ENCODE measurements around the gene ZFP69.

The ZFP69 gene

DNA sequence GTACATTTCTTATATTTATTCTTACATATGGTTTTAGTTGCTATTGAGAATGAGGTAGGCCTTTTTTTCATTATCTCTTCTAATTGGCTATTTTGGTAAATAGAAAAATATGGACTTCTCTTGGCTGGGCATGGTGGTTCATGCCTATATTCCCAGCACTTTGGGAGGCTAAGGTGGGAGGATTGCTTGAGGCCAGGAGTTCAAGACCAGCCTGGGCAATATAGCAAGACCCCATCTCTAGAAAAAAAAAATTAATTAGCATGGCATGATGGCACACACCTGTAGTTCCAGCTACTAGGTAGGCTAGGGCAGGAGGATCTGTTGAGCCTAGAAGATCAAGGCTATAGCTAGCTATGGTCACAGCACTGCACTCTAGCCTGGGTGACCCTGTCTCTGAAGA, 57.5 kb downstream of the ZFP69 start:
- Histone ChIP-seq H3K27me3 (ENCODE audit: insufficient read depth, low read length, poor library complexity) (no peaks in the 10 kb centered on the region), H3K36me3 (ENCODE audit: insufficient read depth, low read length) (peaks cover 15% of the 10 kb centered on the region; the same call in 1 of the 2 replicates), H3K9ac (ENCODE audit: low read depth, low read length) (no peak overlapping the region), H3K9me3 (ENCODE audit: insufficient read depth, low read length, severe bottlenecking) (no peaks in the 10 kb centered on the region), H2AFZ (ENCODE audit: low read depth, low read length) (no peak overlapping the region), H3K79me2 (ENCODE audit: insufficient read depth, low read length) (peaks cover 12% of the 10 kb centered on the region), H3K27ac (ENCODE audit: low read length) (no peak overlapping the region), H3K4me1 (ENCODE audit: insufficient read depth, low read length) (peaks cover 26% of the 10 kb centered on the region), H4K20me1 (ENCODE audit: insufficient read depth, low read length) (no peaks in the 10 kb centered on the region), H3K4me3 (ENCODE audit: low read depth in 1 of 2, low read length in 2 of 2) (no peak overlapping the region), H3K4me2 (ENCODE audit: insufficient read depth, low read length) (no peak overlapping the region)
- TF ChIP-seq EZH2 (IDR thresholded peaks at IDR 0.05; ENCODE audit: borderline replicate concordance, low read depth, low read length, severe bottlenecking), result no peak
- TF ChIP-seq, protein P1, sequence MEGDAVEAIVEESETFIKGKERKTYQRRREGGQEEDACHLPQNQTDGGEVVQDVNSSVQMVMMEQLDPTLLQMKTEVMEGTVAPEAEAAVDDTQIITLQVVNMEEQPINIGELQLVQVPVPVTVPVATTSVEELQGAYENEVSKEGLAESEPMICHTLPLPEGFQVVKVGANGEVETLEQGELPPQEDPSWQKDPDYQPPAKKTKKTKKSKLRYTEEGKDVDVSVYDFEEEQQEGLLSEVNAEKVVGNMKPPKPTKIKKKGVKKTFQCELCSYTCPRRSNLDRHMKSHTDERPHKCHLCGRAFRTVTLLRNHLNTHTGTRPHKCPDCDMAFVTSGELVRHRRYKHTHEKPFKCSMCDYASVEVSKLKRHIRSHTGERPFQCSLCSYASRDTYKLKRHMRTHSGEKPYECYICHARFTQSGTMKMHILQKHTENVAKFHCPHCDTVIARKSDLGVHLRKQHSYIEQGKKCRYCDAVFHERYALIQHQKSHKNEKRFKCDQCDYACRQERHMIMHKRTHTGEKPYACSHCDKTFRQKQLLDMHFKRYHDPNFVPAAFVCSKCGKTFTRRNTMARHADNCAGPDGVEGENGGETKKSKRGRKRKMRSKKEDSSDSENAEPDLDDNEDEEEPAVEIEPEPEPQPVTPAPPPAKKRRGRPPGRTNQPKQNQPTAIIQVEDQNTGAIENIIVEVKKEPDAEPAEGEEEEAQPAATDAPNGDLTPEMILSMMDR (IDR thresholded peaks at IDR 0.05; ENCODE audit: borderline replicate concordance, extremely low read depth, low read length, poor library complexity, severe bottlenecking), result no peak
- DNase-seq (no peak), ATAC-seq (ENCODE audit: insufficient read depth, low read depth) (no peak)

GRCh38 chr1:40535732-40536131, 58.6 kb downstream of the ZFP69 start:
- peaks cover 12% of the 10 kb centered on the region for H3K79me2 ChIP-seq (ENCODE audit: insufficient read depth, low read length)
- peaks cover 15% of the 10 kb centered on the region; the same call in 1 of the 2 replicates for H3K36me3 ChIP-seq (ENCODE audit: insufficient read depth, low read length)
- H3K4me3 ChIP-seq (ENCODE audit: low read depth in 1 of 2, low read length in 2 of 2), result no peak overlapping the region
- H4K20me1 ChIP-seq (ENCODE audit: insufficient read depth, low read length), result no peaks in the 10 kb centered on the region
- ATAC-seq (ENCODE audit: insufficient read depth, low read depth) (no peak), DNase-seq (no peak)
- H3K9ac ChIP-seq (ENCODE audit: low read depth, low read length), result no peak overlapping the region
- no peak overlapping the region for H3K27ac ChIP-seq (ENCODE audit: low read length)
- no peak overlapping the region for H3K4me2 ChIP-seq (ENCODE audit: insufficient read depth, low read length)
- no peak for TF ChIP-seq EZH2 (IDR thresholded peaks at IDR 0.05; ENCODE audit: borderline replicate concordance, low read depth, low read length, severe bottlenecking)
- TF ChIP-seq, protein P1 (IDR thresholded peaks at IDR 0.05; ENCODE audit: borderline replicate concordance, extremely low read depth, low read length, poor library complexity, severe bottlenecking), result no peak
- no peak overlapping the region for H2AFZ ChIP-seq (ENCODE audit: low read depth, low read length)
- no peaks in the 10 kb centered on the region for H3K27me3 ChIP-seq (ENCODE audit: insufficient read depth, low read length, poor library complexity)
- peaks cover 23% of the 10 kb centered on the region for H3K4me1 ChIP-seq (ENCODE audit: insufficient read depth, low read length)
- H3K9me3 ChIP-seq (ENCODE audit: insufficient read depth, low read length, severe bottlenecking), result no peaks in the 10 kb centered on the region

DNA sequence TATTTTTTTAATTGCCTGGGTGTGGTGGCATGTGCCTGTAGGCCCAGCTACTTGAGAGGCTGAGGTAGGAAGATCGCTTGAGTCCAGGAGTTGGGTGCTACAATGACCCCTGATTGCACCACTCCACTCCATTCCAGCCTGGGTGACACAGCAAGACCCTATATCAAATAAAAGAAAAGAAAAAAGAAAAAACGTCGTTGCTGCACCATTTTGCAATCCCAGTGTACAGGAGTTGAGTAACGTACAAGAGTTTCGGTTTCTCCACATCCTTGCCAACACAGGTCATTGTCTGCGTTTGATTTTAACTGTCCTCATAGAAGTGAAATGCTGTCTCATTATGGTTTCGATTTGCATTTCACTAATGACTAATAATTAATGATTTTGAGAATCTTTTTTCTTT, 62.2 kb downstream of the ZFP69 start:
- no peak overlapping the region for H3K9ac ChIP-seq (ENCODE audit: low read depth, low read length)
- H3K27ac ChIP-seq (ENCODE audit: low read length), result no peak overlapping the region
- H3K79me2 ChIP-seq (ENCODE audit: insufficient read depth, low read length), result no peaks in the 10 kb centered on the region
- no peak overlapping the region for H3K4me3 ChIP-seq (ENCODE audit: low read depth in 1 of 2, low read length in 2 of 2)
- H3K36me3 ChIP-seq (ENCODE audit: insufficient read depth, low read length), result peaks cover 38% of the 10 kb centered on the region
- TF ChIP-seq, protein P1 (IDR thresholded peaks at IDR 0.05; ENCODE audit: borderline replicate concordance, extremely low read depth, low read length, poor library complexity, severe bottlenecking), result no peak
- TF ChIP-seq EZH2 (IDR thresholded peaks at IDR 0.05; ENCODE audit: borderline replicate concordance, low read depth, low read length, severe bottlenecking), result no peak
- no peaks in the 10 kb centered on the region for H4K20me1 ChIP-seq (ENCODE audit: insufficient read depth, low read length)
- H2AFZ ChIP-seq (ENCODE audit: low read depth, low read length), result no peak overlapping the region
- ATAC-seq (ENCODE audit: insufficient read depth, low read depth) (no peak), DNase-seq (no peak)
- no peaks in the 10 kb centered on the region for H3K4me1 ChIP-seq (ENCODE audit: insufficient read depth, low read length)
- no peaks in the 10 kb centered on the region for H3K27me3 ChIP-seq (ENCODE audit: insufficient read depth, low read length, poor library complexity)
- no peak overlapping the region for H3K4me2 ChIP-seq (ENCODE audit: insufficient read depth, low read length)
- H3K9me3 ChIP-seq (ENCODE audit: insufficient read depth, low read length, severe bottlenecking), result no peaks in the 10 kb centered on the region
